GM12864 (cell line): ENCODE measurements around the gene MRPL48.
"Not testable (repeated sequence)": the region's sequence is repeated elsewhere in the genome, so short reads cannot be mapped to it uniquely, and the experiment has no call there.

Experiments used
- DNase-seq: peaks from one replicate; pipeline ENCODE4 v3.0.0-alpha.2; 2011; ENCODE audit warnings: low read depth
- H3K4me3 ChIP-seq: 2 replicates; pipeline ENCODE4 v1.5.1; 2011; ENCODE audit warnings: mild to moderate bottlenecking, low read depth, low read length, control low read depth
- TF ChIP-seq, protein P1 (sequence below): IDR thresholded peaks from 2 replicates; pipeline ENCODE4 v1.5.1; 2011; ENCODE audit warnings: low read depth, mild to moderate bottlenecking, moderate library complexity, low read length, control low read depth, inconsistent platforms; ENCODE audit errors: missing control alignments

Gene MRPL48

DNA sequence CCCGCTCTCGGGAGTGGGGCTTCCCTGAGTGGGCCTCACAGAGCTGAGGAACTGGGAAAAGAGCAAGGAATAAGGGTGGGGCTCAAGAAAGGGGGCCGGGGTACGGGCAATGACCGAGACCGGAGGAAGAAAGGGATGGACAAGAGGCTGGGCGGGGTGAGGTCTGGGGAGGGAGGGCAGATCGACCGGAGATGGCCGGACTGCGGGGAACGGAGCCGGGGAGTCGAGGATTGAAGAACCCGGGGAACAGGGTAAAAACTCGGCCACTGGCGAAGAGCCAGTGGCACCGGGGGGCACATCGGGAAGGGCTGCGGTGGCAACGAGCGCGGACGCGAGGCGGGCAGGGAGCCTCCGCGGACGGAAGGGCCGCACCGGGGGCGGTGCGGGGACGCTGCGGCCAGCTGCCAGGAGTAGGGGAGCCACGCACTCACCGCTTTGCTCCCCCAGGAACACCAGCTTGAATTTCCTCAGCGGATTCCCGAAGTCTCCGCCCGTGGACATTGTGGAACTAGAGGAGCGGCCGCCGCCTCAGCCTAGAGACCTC, 27.5 kb upstream of the MRPL48 start:
- TF ChIP-seq, protein P1, sequence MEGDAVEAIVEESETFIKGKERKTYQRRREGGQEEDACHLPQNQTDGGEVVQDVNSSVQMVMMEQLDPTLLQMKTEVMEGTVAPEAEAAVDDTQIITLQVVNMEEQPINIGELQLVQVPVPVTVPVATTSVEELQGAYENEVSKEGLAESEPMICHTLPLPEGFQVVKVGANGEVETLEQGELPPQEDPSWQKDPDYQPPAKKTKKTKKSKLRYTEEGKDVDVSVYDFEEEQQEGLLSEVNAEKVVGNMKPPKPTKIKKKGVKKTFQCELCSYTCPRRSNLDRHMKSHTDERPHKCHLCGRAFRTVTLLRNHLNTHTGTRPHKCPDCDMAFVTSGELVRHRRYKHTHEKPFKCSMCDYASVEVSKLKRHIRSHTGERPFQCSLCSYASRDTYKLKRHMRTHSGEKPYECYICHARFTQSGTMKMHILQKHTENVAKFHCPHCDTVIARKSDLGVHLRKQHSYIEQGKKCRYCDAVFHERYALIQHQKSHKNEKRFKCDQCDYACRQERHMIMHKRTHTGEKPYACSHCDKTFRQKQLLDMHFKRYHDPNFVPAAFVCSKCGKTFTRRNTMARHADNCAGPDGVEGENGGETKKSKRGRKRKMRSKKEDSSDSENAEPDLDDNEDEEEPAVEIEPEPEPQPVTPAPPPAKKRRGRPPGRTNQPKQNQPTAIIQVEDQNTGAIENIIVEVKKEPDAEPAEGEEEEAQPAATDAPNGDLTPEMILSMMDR: no peak
- DNase-seq: no peak
- H3K4me3 ChIP-seq: peak overlapping the region; percentile 66

DNA sequence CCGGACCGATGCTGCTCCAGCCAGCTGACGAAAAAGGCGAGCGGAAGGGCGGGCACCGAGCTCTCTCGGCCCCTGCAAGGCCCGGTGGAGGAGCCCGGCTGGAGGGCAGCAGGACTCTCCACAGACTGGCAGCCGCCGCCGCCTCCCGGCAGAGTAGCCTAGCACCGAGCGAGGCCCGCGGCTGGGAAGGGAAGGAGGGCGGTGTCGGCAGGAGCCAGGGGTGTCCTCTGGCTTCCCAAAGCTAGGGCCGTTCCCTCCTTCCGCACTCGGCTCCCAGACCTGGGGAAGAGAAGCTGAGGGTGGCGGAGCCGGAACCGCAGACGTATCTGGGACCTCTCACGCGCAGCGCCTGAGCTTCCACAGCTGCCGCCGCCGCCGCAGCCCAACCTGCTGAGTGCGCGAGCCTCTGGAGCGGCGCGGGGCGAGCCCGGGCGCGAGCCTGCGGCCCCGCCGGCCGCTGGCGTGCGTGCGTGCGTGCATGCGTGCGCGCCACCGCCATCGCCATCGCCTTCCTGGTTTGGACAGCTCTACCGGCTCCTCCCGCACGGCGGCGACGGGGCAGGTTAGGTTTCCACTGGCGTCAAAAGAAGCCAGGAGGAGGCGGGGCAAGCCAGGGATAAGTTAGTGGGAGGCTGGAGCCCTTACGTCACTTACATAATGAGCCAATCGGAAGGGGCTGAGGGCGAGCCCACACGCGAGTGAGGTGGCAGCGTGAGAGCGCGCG, 26.8 kb upstream of the MRPL48 start, which contains the start of gene RAB6A:
TSS of gene RAB6A (minus strand) at position 396 of the 724 bp plus-strand sequence. CDS start 439 bp downstream, outside the sequence.
- H3K4me3 ChIP-seq: peak within 1 kb of the TSS; percentile 66
- TF ChIP-seq, protein P1: peak; percentile 19
- peak; percentile 99 for DNase-seq

DNA sequence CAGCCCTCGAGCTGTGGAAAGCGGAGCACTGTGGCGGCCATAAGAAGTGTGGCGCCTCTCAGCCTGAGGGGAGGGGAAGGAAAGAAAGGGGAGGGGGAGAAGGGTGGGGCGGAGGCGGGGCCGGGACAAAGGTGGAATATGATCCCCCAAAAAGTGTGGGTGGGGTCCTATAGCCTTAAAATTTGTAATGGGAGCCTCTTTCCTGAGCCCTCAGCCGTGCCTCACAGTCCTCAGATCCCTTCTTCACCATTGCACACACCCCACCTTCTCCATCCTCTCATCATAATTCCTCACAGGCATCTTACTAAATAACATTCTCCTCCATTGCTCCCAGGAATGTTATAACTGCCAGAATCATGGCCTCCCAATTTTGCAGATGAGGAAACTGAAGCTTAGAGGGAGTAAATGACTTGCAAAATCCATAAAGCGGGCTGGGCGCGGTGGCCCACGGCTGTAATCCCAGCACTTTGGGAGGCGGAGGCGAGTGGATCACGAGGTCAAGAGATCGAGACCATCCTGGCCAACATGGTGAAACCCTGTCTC, 26.2 kb upstream of the MRPL48 start:
- TF ChIP-seq, protein P1: no peak
- DNase-seq: no peak
- peak overlapping the region; percentile 50 for H3K4me3 ChIP-seq

DNA sequence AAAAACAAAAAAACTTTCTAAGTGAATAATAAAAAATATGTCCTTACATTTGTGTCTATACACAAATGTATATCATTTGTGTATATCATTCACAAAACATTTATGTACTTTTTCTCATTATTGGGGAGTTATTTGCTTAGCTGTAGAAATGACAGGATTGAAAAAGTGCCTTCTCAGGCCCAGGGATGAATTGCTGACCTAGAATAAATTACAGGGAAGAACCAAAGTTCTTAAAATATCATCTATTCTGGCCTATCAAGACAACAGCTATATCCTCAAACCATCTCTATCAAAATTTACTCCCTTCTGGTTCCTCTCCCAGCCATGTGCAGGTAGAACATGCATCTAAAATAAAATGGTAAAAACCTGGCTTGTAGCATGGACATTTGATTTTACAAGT, 24.9 kb upstream of the MRPL48 start:
- DNase-seq: no peak
- no peak overlapping the region for H3K4me3 ChIP-seq
- TF ChIP-seq, protein P1: no peak

DNA sequence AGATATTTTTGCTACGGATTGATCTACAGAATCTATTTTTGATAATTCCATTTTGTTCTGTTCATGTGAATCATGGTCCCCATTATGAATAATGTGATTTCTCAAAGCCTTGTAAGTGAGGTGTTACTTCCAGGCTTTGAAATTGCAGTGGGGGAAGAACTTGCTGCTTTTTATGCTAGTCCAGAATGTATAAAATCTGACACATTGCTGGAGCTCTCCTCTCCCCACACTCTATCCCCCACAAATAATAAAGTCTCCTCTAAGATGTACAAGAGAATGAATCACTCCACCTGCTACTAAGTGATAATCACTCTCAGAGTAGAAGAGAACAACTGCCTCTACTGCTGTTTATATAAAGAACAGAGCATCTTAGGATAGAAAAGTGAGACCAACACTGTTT, 20.9 kb upstream of the MRPL48 start:
- DNase-seq: no peak
- TF ChIP-seq, protein P1: no peak
- H3K4me3 ChIP-seq: no peak overlapping the region

DNA sequence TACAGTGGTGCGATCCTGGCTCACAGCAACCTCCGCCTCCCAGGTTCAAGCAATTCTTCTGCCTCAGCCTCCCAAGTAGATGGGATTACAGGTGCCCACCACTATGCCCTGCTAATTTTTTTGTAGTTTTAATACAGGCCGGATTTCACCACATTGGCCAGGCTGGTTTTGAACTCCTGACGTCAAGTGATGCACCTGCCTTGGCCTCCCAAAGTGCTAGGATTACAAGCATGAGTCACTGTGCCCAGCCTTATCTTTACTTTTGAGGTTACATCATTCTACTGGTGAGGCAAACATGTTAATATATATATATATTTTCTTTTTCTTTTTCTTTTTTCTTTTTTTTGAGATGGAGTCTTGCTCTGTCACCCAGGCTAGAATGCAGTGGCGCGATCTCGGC, 16.9 kb upstream of the MRPL48 start:
- not testable (repeated sequence) for DNase-seq, H3K4me3 ChIP-seq

DNA sequence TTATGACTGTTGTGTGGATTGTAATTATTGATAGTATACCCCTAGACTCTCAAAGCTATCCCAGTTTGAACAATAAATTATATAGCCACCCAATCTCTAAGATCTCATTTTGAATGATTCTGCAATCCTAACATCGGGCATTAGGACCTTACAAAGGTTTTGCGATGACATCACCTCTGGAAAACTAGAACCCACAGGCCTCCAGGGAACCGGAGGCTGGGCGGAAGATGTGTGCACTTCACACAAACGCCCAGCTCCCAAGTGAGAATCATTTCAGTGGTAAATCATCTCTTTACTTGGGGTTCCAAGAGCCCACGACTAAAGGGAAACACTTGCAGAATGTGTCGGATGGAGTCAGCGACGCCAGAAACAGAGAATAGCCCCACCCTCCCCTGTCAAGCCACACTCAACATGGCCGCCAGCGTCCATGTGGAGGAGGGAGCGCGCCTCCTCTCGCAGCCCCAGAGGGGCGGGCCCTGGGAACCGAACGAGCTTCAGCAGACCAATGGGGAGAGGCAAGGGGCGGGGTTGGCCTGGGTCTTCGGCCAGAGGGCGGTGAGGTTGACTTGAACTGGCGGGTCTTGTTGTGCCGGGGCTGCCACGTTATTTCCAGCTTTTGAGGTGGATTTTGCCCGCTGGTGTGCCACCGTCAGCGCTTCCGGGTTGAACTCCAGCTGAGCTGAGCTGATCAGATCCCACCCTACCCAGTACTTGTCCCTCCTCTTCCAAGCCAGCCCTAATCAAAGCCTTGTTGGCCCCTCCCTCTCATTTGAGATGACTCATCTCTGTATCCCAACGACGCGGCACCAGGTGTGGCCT, 8.4 kb upstream of the MRPL48 start:
- TF ChIP-seq, protein P1: no peak
- H3K4me3 ChIP-seq: peak overlapping the region; percentile 60

More for the DNA sequence above, 8.4 kb upstream of the MRPL48 start:
- DNase-seq: peak; percentile 93
